Stimulated activated CD8-positive, alpha-beta memory T cell treated with anti-CD3 and anti-CD28 coated beads, Interleukin-12 subunit alpha, Interleukin-12 subunit beta, amount 100 ng/mL, for 4 hours (primary cell): ENCODE data around the gene HMOX1.

Source experiments
- DNase-seq: peaks from one replicate; pipeline ENCODE4 v3.0.0-alpha.2; 2020; ENCODE audit warnings: low read depth

HMOX1 gene, protein sequence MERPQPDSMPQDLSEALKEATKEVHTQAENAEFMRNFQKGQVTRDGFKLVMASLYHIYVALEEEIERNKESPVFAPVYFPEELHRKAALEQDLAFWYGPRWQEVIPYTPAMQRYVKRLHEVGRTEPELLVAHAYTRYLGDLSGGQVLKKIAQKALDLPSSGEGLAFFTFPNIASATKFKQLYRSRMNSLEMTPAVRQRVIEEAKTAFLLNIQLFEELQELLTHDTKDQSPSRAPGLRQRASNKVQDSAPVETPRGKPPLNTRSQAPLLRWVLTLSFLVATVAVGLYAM

DNA sequence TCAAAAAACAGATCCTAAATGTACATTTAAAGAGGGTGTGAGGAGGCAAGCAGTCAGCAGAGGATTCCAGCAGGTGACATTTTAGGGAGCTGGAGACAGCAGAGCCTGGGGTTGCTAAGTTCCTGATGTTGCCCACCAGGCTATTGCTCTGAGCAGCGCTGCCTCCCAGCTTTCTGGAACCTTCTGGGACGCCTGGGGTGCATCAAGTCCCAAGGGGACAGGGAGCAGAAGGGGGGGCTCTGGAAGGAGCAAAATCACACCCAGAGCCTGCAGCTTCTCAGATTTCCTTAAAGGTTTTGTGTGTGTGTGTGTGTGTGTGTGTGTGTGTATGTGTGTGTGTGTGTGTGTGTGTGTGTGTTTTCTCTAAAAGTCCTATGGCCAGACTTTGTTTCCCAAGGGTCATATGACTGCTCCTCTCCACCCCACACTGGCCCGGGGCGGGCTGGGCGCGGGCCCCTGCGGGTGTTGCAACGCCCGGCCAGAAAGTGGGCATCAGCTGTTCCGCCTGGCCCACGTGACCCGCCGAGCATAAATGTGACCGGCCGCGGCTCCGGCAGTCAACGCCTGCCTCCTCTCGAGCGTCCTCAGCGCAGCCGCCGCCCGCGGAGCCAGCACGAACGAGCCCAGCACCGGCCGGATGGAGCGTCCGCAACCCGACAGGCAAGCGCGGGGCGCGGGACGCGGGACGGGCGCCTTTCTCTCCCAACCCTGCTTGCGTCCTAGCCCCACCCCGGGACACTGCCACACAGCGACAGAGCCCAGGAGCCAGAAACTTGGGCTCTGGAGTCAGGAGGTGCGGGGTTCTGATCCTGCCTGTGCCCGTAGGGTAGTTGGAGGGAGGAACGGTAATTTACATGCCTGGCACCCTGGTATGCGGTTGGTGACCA lies at the start of gene HMOX1:
HMOX1 (plus strand) TSS at position 560 of the 887 bp plus-strand sequence; CDS start at position 638, 78 bp downstream.
- peak; percentile 45 for DNase-seq

DNA sequence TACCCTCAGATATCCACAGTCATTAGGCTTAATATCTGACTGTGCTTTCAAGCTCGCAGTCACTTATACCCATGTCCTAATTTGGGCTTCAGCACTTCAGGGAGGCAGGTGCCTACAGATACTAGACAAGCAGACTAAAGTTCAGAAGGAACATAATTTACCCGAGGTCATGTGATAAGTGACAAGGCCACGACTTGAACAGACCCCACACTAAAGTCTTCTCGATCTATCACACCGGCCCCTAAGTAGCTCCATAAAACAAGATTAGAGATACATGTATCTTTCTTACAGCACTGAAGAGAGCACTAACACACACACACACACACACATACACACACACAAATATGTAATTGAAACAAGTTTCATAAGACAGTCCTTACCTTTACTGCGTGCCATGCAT lies 48.6 kb upstream of the HMOX1 start:
- no peak for DNase-seq

DNA sequence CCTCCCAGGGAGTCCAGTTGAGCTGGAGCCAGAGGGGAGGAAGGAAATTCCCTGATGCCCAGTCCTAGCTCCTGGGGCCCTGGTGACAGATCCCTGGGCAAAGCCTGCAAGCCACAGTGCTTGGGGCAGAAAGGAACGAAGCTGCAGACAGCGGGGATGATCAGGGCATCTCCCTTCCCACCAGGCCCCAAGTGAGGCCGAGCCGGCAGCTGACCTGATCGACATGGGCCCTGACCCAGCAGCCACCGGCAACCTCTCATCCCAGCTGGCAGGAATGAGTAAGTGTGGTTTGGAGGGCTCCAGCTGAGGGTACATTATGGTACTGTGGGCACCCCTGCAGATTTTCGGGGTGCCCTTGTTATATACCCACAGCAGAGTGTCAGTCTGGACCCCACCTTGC lies 47.7 kb upstream of the HMOX1 start:
- no peak for DNase-seq

DNA sequence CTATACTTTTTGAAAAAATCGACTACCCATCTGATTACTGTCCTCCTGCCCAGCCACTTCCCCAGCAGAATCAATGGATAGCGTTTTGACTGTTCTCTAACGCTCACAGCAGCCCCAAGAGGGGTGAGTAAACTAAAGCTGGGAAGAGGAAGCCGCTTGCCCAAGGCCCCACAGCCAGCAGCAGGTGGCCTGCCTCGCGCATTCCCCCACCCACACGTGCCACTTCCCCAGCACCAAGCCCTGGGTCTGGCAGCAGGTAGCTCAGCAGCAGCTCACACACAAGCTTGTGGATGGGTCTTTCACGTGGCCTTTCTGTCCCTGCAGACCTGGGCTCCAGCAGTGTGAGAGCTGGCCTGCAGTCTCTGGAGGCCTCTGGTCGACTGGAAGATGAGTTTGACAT lies 46.9 kb upstream of the HMOX1 start:
- no peak for DNase-seq

DNA sequence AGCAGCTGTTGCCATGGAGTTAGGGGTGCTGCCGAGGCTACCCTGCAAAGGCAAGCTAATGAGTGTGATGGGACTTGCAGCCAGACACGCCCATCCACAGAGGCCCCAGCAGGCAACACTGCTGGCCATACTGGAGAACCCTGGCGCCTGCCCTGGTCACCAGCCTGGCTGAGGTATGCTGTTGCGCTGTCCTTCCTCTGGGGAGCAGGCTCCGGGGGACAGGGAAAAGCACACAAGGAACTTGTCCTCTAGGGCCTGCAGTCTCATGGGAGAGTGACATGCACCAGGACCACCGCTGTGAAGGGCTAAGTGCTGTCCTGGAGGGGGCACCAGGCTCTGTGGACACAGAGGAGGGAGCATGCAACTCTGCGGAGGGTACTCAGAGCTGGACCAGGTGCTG lies 45.4 kb upstream of the HMOX1 start:
- no peak for DNase-seq

DNA sequence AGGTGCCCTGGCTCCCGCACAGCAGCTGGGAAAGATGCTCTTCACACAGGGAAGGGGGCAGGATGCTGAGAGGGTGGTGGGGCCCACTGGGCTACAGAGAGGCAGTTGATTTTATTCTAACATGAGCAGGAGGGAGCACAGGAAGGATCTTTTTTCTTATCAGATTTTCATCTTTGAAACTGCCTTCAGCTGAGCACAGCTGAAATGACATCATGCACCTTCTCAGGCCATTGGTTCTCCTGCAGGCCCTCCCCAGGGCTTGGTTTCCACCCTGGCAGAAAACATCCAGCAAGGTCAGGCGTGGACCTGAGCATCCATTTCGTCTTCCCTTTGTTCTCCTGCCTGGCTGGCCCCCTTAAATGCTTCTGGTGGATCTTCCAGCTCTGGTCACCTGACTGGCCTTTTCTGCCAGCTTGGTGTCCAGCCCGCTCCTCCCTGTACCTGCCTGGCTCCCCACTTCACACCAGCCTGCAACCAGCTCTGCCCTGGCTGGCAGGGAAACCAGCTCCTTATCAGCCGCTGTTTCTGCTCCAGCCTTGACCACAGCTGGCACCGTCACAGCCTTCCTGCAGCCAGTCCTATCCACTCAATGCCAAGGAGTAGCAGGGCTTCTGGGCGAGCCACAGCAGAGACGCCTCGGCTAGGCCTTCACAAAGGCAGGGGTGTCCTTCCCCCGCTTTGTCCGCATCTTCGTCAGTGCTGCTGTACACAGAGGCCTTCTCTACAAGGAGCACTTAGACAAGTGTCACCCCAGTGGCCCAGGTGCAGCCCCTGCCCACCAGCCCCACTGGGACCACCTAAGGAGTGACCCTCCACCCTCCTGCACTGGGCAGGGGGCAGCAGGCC lies 44.7 kb upstream of the HMOX1 start:
- DNase-seq: no peak

DNA sequence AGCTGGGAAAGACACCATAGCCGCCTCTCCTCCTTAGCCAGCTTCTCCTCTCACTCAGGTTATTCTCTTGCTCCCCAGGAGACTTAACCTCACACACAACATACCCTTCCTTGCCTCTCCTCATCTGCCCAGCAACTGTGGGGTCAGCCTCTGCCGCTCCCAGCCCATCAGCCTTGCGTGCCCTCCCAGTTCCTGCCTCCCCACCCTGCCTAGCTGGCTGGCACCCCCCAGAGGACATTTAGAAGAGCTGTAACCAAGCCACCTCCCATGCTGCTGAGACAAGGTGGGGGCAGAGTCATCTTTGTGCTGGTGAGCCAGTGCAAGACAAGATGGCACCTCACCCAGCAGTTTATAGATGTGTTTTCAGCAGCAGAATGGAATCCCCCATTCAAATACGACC lies 43.0 kb upstream of the HMOX1 start:
- DNase-seq: no peak

DNA sequence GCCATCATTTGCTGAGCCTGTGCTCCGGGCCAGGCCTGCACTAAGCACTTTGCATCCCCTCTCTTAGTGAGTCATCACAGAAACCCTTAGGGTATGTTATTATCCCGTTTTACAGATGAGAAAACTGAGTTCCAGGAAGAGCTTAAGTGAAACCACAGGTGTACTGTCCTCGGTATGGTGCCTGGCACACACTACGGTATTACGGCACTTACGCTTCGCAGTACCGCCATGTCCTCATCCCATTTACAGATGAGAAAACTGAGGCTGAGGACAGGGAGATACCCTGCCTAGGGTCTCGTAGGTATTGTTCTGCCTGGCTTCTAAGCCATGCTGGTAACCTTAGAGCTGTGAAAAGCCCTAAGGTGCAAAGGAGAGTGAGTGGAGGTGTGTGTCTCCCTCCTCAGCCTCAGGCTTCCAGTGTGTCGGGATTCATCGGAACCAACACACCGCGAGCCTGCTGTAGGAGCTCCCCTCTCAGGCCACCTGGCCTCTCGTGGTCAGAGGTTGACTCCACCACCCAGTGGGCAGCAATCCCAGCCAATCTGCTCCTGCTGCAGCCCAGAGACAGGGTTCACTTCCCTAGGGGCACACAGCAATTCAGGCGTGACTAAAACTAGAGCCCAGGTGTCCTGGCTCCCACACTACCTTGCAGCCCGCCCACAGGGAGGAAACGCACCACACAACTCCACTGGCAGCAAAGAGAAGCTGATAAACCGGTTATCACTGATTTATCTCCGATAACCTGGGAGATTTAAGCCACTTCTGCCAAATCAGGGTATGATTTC lies 39.6 kb upstream of the HMOX1 start:
- DNase-seq: no peak

DNA sequence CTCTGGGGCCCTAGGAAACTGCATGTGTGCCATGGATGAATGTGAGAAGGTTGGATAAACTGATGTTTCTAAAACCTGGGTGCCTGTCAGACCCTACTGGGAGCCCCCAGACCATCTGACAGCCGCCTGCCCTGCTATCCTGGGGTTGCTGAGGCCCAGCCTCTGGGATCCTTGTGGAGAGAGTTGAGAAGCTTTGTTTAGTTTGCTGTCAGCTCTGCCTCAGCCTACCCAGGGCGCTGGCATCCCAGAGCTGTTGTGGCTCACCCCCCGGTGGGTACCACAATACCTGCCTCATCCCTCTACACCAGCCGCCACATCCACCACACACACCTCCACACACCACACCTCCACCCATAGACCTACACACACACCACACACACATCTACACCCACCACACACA lies 38.5 kb upstream of the HMOX1 start:
- no peak for DNase-seq

DNA sequence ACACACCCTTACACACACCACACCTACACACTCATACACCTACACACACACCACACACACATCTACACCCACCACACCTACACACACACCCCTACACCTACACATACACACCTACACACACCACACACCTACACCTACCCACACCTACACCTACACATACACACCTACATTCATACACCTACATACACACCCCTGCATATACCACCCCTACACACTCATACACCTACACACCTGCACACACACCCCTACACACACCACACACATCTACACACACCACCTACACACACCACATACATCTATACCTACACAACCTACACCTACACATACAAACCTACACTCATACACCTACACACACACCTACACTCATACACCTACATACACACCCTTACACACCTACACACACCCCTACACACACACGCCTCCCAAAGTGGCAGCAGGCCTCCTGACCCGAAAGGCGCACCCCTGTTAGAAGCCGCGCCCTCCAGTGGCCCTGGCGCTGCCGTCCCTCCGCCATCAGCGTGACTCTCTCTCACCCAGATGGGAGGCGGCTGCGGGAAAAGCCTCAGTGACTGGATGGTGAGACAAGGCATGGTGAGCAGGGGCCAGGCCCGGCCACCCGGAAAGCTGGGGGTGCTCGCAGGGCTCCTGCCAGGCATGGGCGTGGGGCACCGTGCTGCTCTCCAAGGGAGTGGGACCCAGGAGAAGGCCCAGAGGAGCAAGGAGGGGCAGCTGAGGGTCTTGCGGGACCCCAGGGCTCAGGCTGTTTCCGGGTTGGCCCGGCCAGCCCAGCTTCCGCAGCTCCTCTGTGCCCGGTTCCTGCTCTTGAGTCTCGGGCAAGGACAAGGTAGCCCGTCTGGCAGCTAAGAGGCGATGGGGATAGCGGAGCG lies 37.0 kb upstream of the HMOX1 start:
- no peak for DNase-seq

DNA sequence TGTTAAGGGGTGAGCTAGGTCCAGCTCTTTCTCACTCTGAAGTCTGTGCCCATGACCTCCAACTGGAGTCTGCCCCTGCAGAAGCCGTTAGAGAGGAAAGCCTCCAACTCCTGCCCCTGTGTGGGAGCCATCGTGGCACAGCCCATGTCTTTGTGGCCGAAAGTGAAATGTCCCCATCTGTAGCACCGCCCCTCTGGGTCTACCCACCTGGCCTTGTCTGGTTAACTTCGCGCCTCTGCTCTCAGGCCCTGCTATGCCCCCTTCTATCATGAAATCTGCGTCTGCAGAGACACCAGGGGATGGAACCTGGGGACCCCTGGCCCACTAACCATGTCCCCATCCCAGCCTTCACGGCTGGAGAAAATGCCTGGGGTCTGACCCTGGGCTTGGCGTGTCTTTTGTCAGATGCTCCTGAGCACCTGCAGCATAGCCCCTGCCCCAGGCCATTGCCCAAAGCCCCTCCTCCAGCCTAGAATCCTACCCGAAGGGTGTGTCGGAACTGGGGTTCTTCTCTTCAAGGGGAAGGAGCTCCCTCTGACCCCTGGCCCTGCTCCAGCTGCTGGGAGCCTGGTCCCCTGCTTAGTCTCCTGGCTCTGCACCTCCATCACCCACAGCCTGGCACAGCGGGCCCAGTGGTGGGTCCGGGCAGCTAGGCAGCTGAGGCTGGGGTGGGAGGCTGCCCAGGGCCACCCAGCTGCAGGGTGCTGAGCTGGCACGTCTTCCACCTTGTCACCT lies 35.8 kb upstream of the HMOX1 start:
- no peak for DNase-seq

DNA sequence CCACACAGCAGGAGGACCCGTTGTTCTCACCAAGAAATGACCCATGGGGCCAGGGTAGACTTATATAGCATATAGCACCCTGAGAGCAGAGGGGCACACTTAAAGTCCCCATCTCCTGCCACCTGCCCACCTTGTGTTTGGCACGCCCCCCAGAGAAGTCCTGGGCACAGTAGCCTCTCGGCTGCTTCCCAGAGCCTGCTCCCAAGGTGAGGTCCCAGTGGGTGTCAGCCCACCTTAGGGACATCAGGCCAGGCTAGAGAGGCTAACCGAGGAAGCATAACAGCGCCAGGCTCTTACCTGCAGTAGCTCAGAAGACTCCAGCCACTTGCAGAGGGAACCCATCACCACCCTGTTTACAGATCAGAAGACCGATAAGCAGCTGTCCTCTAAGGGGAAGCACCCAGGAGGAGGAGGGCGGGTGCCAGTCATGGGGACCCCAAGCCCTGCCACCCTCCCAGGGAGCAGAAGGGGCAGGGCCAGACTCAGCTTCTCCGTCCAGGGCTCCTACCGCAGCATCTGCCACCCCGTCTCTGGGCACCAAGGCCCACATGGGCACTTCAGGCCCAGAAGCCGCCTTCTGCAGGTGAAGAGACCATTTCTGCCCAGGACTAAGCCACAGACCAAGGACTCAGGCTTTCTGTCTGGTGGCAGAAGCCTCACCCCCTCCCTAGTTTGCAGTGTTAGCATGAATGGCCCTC lies 34.9 kb upstream of the HMOX1 start:
- DNase-seq: no peak

DNA sequence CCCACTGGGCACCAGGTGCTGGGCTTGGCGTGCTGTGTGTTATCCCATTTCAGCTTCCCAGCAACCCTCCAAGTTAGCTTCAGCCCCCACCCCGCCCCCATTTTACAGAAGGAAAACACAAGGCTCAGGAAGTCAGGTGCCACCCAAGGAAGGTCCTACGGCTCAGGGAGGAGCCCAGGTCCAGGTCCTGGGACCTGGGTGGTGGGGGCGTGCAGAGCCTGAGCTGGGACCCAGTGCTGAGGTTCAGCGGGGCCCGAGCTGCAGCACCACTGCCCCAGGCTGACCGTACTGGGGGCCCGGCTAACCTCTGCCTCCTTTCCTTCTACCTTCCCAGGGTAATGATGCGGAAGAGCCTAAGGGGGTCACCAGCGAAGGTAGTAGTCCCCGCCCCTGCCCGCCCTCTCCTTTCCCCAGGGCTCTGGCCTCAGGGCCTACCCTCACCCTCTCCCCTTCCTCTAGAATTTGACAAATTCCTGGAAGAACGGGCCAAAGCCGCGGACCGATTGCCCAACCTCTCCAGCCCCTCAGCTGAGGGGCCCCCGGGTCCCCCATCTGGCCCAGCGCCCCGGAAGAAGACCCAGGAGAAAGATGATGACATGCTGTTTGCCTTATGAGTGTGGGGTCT lies 34.2 kb upstream of the HMOX1 start:
- DNase-seq: no peak

DNA sequence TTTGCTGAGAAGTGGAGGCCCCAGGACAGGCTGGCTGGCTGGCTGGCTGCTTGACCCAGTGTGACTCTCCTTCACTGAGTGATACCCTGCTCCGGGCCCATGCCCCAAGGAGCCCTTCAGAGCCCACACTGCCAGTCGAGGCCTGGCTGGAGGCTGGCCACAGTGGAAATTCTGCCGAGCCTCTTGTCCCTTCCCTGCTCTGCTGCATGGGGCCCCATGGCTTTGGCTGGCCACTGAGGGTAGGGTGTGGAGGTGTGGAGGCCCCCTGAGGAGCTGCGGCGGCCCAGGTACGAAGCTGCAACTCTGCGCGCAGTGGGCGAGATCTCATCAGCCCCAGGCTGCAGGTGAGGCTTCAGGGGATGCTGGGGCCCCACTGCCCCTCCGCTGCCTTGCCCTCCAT lies 33.4 kb upstream of the HMOX1 start:
- DNase-seq: no peak

DNA sequence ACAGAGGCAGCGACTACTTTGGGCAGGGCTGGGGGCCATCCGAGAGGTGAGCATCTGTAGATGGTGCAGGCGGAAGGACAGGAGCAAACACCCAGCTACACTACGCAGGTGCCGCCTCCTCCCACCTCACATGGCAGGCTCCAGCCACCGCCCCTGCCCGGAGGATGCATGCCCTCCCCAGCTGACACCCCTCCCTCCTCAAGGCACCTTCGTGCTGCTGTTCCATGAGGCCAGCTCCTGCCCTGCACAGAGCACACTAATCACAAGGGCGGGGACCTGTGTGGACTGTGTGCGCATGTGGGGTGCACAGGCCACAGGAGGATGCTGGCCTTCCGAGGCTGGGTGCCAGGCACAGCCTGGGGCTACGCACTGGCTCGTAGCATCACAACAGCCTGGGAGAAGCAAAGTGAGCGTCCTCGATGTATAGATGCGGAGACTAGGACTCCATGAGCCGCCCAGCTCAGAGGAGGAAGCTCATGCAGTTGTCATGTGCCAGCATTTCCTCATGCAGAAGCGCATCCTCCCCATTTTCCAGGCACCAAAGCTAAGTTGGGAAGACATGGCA lies 32.8 kb upstream of the HMOX1 start:
- DNase-seq: no peak

DNA sequence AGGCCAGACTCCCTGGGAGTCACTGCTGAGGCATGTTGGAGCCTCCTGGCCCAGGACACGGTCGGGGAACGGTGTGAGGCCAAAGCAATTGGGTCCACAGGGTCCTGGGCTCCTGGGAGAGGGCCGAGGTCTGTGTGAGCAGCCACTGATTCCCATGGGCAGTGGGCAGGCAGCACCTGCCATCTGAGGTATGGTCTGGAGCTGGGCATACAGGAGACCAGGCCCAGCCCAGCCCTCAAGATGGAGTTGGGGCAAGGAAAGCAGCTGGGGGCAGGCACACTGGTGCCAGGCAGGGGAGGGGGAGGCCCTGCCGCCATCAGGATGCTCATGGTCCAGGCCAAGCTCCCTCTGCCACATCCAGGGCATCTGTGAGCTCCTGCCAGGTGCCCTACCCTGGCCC lies 32.2 kb upstream of the HMOX1 start:
- no peak for DNase-seq

DNA sequence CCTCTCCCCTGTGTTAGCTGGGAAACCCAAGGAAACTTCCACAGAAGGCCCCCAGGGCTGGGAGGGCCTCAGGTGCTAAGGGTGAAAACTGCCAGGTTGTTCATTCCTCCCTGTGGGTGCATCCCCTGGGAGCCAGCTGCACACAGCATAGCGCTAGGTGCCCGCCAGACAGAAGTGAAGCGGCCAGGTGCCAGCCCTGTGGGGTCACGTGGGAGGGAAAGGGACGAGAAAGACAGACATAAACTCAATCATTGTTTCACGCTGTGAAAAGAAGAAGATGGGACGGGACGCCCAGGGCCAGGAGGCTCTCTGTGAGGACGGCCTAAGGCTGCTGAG lies 31.6 kb upstream of the HMOX1 start:
- no peak for DNase-seq

DNA sequence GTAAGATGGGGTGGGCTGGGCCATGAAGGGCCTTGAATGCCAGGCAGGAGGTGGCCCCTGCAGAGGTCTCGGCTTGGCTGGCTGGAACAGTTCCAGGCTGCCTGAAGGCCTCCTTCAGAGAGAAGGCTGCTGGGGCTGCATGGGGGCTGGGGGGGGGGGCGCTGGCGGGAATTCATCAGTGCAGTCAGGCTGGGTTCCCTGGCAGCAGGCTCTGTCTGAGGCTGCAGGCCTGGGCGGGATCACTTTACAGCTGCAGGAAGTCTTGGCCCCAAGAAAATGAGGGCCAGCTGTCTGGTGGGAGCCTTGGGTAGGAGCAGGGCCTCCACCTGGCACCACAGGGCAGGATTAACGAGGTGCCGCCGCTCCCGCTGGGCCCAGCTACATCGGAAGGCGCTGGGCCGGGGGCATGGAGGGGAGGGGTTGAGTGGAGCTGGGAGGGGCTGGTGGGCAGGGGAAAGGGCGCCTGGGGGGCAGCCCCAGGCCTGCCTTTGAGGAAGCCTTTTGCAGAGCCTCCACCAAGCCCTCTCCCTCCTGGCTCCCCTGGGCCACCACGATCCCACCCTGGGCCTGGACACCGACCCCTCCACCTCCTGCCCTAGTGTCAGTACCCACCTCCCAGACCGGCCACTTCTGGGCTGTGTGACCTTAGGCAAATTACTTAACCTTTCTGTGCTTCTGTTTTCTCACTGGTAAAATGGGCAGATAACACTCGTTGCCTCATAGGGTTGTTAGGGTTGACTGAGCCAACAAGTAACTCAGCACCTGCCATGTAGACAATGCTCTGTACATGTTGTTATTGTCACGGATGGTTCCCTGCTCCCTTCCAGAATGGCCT lies 31.0 kb upstream of the HMOX1 start:
- no peak for DNase-seq
